GM12878 (cell line): Measurements from ENCODE around the gene ICAM2. TPM values are rescaled to one million over a fixed set of nuclear protein-coding genes. Genes with fewer than 3 reads are reported as not detected.

ENCODE experiments used
- ATAC-seq: fragments of 200-7000 bp; cut with Tn5 transposase; 3 replicates; pipeline ENCODE4 v1.9.1; 2020; ENCODE audit warnings: mild to moderate bottlenecking, moderate library complexity
- BruUV-seq: library from RNA; stranded (reverse); fragments of 400-500 nt; replicated peaks from 2 replicates; lab custom pipeline; 2021; lab: Mats Ljungman, UMichigan
- CTCF ChIA-PET: fragments of 300-600 bp; sonication (Branson Sonifier 250); formaldehyde crosslinking; extraction: SDS; loops from one replicate; lab custom pipeline; 2021; ENCODE audit warnings: inconsistent platforms; lab: Yijun Ruan, JAX
- POLR2A ChIA-PET: fragments of 350-600 bp; formaldehyde crosslinking; extraction: SDS; loops from one replicate; lab custom pipeline; 2021; ENCODE audit warnings: inconsistent platforms; lab: Charles Lee
- RAD21 ChIA-PET: fragments of 300-600 bp; sonication (Branson Sonifier 250); formaldehyde crosslinking; loops from one replicate; lab custom pipeline; 2023; ENCODE audit warnings: antibody characterized with exemption; ENCODE audit not compliant: unreplicated experiment; lab: Charles Lee
- SMC1A ChIA-PET: fragments of 300-600 bp; sonication (Branson Sonifier 250); formaldehyde crosslinking; loops from one replicate; lab custom pipeline; 2023; ENCODE audit not compliant: unreplicated experiment, uncharacterized antibody; lab: Charles Lee
- DNase-seq: peaks from one replicate; pipeline ENCODE4 v3.0.0-alpha.2; 2011; ENCODE audit warnings: low read depth, low spot score
- FAIRE-seq: peaks from 3 replicates; lab custom pipeline; 2011; peaks lifted over from hg19 to GRCh38; lab: Jason Lieb, UNC
- H2AFZ ChIP-seq: 2 replicates; pipeline ENCODE4 v1.6.0; 2011; ENCODE audit warnings: low read depth, low read length, control low read depth; ENCODE audit not compliant: control insufficient read depth
- H3K27ac ChIP-seq: 2 replicates; pipeline ENCODE4 v1.5.1; 2011; ENCODE audit warnings: control low read depth; ENCODE audit not compliant: control insufficient read depth, insufficient read depth
- H3K27me3 ChIP-seq, 2 experiments: replicated peaks in 1 of 2; 2 replicates each; pipeline versions ENCODE4 v1.6.0 to v1.6.1; 2011; ENCODE audit warnings: low read length in 1 of 2; ENCODE audit not compliant: control insufficient read depth in 2 of 2, insufficient read depth in 2 of 2
- H3K36me3 ChIP-seq, 2 experiments: 2 replicates each; pipeline ENCODE4 v1.5.1; 2011; ENCODE audit warnings: low read length in 1 of 2; ENCODE audit not compliant: control insufficient read depth in 2 of 2, insufficient read depth in 2 of 2
- H3K4me1 ChIP-seq: 2 replicates; pipeline ENCODE4 v1.6.1; 2011; ENCODE audit warnings: mild to moderate bottlenecking, low read length, moderate library complexity, mixed read lengths; ENCODE audit not compliant: control insufficient read depth, insufficient read depth
- H3K4me2 ChIP-seq: 2 replicates; pipeline ENCODE4 v1.6.0; 2011; ENCODE audit warnings: control low read depth; ENCODE audit not compliant: control insufficient read depth, insufficient read depth
- H3K4me3 ChIP-seq: fragments of 200-600 bp; sonication (generic); 2 replicates; pipeline ENCODE4 v1.5.1; 2016
- H3K79me2 ChIP-seq: 2 replicates; pipeline ENCODE4 v1.6.0; 2011; ENCODE audit warnings: low read length; ENCODE audit not compliant: control insufficient read depth, insufficient read depth
- H3K9ac ChIP-seq: 2 replicates; pipeline ENCODE4 v1.8.0; 2011; ENCODE audit warnings: low read length, control low read depth, mixed read lengths; ENCODE audit not compliant: control insufficient read depth, insufficient read depth
- H3K9me3 ChIP-seq: replicated peaks from 3 replicates; pipeline ENCODE4 v1.5.1; 2011; ENCODE audit warnings: mild to moderate bottlenecking, low read length; ENCODE audit not compliant: control insufficient read depth, insufficient read depth
- H4K20me1 ChIP-seq: 2 replicates; pipeline ENCODE4 v1.6.0; 2011; ENCODE audit not compliant: control insufficient read depth, insufficient read depth
- EED ChIP-seq: sonication (generic); IDR thresholded peaks from 2 replicates; pipeline ENCODE4 v1.6.1; 2016; ENCODE audit warnings: antibody characterized with exemption, low read depth
- FOS ChIP-seq: IDR thresholded peaks from 3 replicates; pipeline ENCODE4 v1.6.1; 2011; ENCODE audit warnings: borderline replicate concordance; ENCODE audit not compliant: insufficient read length; ENCODE audit errors: extremely low read depth
- FOXM1 ChIP-seq: IDR thresholded peaks from 2 replicates; pipeline ENCODE4 v1.6.1; 2012; ENCODE audit warnings: low read depth, mild to moderate bottlenecking, inconsistent platforms, low read length, moderate library complexity
- HCFC1 ChIP-seq: fragments of 150-350 bp; IDR thresholded peaks from 2 replicates; pipeline ENCODE4 v1.6.1; 2014; ENCODE audit warnings: low read length
- MEF2A ChIP-seq: IDR thresholded peaks from 2 replicates; pipeline ENCODE4 v1.6.1; 2011; ENCODE audit warnings: low read depth, mild to moderate bottlenecking, low read length, moderate library complexity; ENCODE audit not compliant: insufficient read depth
- SIN3A ChIP-seq: IDR thresholded peaks from 2 replicates; pipeline ENCODE4 v1.6.1; 2012; ENCODE audit warnings: low read depth, low read length, improper control_type of control experiment
- SMC3 ChIP-seq: IDR thresholded peaks from 2 replicates; pipeline ENCODE4 v1.6.1; 2011; ENCODE audit warnings: low read length, improper control_type of control experiment, borderline replicate concordance
- ZNF207 ChIP-seq: fragments of 450-650 bp; IDR thresholded peaks from 2 replicates; pipeline ENCODE4 v1.6.1; 2014; ENCODE audit warnings: antibody characterized with exemption, mild to moderate bottlenecking, borderline replicate concordance
- ZNF24 ChIP-seq: fragments of 450-650 bp; IDR thresholded peaks from 2 replicates; pipeline ENCODE4 v1.6.1; 2017; ENCODE audit warnings: antibody characterized with exemption, mild to moderate bottlenecking
- WGBS: methylation state at CpG from one replicate; pipeline ENCODE4 v1.1.6; 2016; ENCODE audit warnings: low lambda C conversion rate; ENCODE audit not compliant: insufficient replicate concordance, insufficient coverage; ENCODE audit errors: missing lambda C conversion rate; 5-methylcytosine and 5-hydroxymethylcytosine counted together
- in situ Hi-C: fragments of 300-500 bp; cut with MboI; formaldehyde crosslinking; loops from 9 replicates; pipeline ENCODE4 v1.14.3; 2018; ENCODE audit warnings: mixed read lengths
- intact Hi-C: fragments of 100-400 bp; cut with micrococcal nuclease; formaldehyde crosslinking; loops from one replicate; pipeline ENCODE4 v1.14.2; 2022; ENCODE audit not compliant: unreplicated experiment
- polyA plus RNA-seq, 11 experiments: library from polyadenylated mRNA; depleted of rRNA in 4 of 11; unstranded in 6 of 11; stranded (reverse) in 5 of 11; fragments of >200 nt; fragmentation: Nextera tagmentation in 4 of 11; fragmentation: Illumina TruSeq in 1 of 11; extraction: Ambion mirVana in 4 of 11; extraction: Trizol in 1 of 11; gene quantifications; 1 replicate in 1 of 11; 2 replicates in 10 of 11; pipeline versions ENCODE4 v1.2.1 to v1.2.3, GENCODE V29; 2011 to 2016; ENCODE audit warnings: inconsistent platforms in 2 of 11, missing spikeins in 2 of 11, low read depth in 1 of 11
- total RNA-seq, 4 experiments: library from RNA; depleted of rRNA in 3 of 4; stranded (reverse); fragments of >200 nt in 3 of 4; fragmentation: Illumina TruSeq in 1 of 4; extraction: Trizol in 1 of 4; gene quantifications; 2 replicates each; pipeline versions ENCODE4 v1.2.1 to v1.2.3, GENCODE V29; 2013 to 2021
- TF ChIP-seq, protein P1 (sequence below), 3 experiments: IDR thresholded peaks in 2 of 3; conservative IDR thresholded peaks in 1 of 3; 2 replicates each; pipeline ENCODE4 v1.5.1; 2011; ENCODE audit warnings: low read depth in 3 of 3, low read length in 3 of 3, mild to moderate bottlenecking in 3 of 3, control low read depth in 2 of 3, moderate library complexity in 2 of 3, inconsistent platforms in 1 of 3, mixed read lengths in 1 of 3; ENCODE audit not compliant: control insufficient read depth in 2 of 3, insufficient read depth in 1 of 3; ENCODE audit errors: extremely low read depth in 1 of 3
- TF ChIP-seq, protein P2 (sequence below): IDR thresholded peaks from 2 replicates; pipeline ENCODE4 v1.6.1; 2012; ENCODE audit warnings: low read depth, low read length, improper control_type of control experiment
- TF ChIP-seq, protein P3 (sequence below): fragments of 450-650 bp; IDR thresholded peaks from 2 replicates; pipeline ENCODE4 v1.6.1; 2018; ENCODE audit warnings: borderline replicate concordance, mild to moderate bottlenecking; ENCODE audit not compliant: partially characterized antibody

The ICAM2 gene
- total and polyA plus RNA-seq, 10 of the 15 experiments (the other 5 are each of a cell fraction or from before 2014, with no cell fraction given), result 23.6 to 108 (median 58.1) TPM

DNA sequence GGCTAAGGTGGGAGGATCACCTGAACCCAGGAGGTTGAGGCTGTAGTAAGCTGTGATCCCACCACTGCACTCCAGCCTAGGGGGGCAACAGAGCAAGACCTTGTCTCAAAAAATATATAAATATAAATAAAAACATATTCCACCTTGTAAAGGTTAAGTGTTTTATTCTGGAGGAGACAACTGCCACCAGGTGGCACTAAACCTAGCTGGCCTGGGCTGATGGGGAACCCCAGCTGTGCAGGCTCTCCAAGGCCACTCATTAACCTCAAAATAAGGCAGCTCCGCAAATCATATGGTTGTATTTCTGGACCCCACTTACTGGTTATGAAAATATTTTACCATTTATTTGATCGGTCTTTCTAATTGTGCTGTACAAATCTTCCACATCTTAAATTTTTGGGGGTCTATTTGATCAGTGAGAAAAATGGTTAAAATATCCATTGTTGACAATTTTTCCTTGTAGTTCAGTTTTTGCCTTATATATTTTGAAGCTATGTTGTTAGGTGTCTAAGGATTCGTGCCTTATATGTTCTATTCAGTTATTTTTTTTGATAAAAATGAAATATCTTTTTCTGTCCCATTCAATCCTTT, 8.5 kb upstream of the ICAM2 start (continued):
- TF ChIP-seq, protein P1, sequence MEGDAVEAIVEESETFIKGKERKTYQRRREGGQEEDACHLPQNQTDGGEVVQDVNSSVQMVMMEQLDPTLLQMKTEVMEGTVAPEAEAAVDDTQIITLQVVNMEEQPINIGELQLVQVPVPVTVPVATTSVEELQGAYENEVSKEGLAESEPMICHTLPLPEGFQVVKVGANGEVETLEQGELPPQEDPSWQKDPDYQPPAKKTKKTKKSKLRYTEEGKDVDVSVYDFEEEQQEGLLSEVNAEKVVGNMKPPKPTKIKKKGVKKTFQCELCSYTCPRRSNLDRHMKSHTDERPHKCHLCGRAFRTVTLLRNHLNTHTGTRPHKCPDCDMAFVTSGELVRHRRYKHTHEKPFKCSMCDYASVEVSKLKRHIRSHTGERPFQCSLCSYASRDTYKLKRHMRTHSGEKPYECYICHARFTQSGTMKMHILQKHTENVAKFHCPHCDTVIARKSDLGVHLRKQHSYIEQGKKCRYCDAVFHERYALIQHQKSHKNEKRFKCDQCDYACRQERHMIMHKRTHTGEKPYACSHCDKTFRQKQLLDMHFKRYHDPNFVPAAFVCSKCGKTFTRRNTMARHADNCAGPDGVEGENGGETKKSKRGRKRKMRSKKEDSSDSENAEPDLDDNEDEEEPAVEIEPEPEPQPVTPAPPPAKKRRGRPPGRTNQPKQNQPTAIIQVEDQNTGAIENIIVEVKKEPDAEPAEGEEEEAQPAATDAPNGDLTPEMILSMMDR (IDR thresholded peaks at IDR 0.05 in 2 of 3, conservative IDR thresholded peaks at IDR 0.05 in 1 of 3; ENCODE audit: control insufficient read depth in 2 of 3, extremely low read depth in 1 of 3, insufficient read depth in 1 of 3, low read depth in 3 of 3, low read length in 3 of 3), result peak; percentile 62 to 75 (median 70)
- TF ChIP-seq FOS (no peak), ZNF207 (no peak), SIN3A (no peak), MEF2A (no peak)
- TF ChIP-seq, protein P2, sequence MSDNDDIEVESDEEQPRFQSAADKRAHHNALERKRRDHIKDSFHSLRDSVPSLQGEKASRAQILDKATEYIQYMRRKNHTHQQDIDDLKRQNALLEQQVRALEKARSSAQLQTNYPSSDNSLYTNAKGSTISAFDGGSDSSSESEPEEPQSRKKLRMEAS, result no peak
- TF ChIP-seq, all 136 proteins: peak for 8

DNA sequence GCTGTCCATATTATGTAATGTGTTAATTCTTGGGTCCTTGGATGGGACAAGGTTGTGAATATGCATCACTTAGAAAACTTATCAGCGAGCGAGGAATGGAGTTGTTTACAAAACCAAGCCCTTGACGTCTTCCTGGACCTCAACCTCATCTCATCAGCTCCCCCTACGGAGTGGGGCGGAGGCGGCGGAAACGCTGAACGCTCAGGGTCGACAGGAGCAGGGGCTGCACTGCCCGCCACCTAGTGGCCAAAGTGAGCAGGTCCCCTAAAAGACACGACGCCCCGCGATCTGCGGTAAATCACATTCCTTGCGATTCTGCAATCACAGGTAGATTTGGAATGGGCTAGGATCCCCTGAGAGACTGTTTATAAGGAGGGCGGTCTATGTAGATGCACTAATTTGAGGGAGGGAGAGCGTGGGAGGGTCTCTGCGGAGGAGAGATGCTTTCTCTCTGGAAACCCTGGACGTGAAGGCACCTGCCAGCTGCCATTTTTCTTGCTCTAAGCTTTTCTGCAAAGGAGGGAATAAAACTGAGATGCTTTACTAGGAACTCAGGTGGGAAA, 5.4 kb upstream of the ICAM2 start:
- ChIA-PET SMC1A (interaction anchor here (0.6 to 15.0 kb wide), 23 partner anchors 9 to 1861 kb away, joined by 3 to 570 read pairs (median 5); partner anchors contain the start of genes ERN1, GH1 and POLG2), POLR2A (interaction anchor here (0.6 to 5.7 kb wide), 4 partner anchors 10 to 110 kb away, joined by 4 to 86 read pairs (median 4); partner anchors contain the start of genes CD79B and ERN1), CTCF (interaction anchor here (0.6 to 13.0 kb wide), 43 partner anchors 8 to 295 kb away, joined by 3 to 915 read pairs (median 6); partner anchors contain the start of genes CD79B, CSHL1, ERN1 and GH1), RAD21 (interaction anchor here (0.7 to 8.3 kb wide), 17 partner anchors 10 to 122 kb away, joined by 3 to 507 read pairs (median 6); partner anchors contain the start of genes CD79B, CSHL1, ERN1 and GH1)
- H3K4me3 ChIP-seq, result no peak overlapping the region; the same call in 1 of the 2 replicates
- no peaks in the 10 kb centered on the region for H3K36me3 ChIP-seq
- H3K27me3 ChIP-seq, result no peaks in the 10 kb centered on the region
- in situ Hi-C loops, result loop anchor here (5.0 to 25.0 kb wide), 2 partner anchors 106 to 261 kb away; partner anchors contain the start of gene ERN1
- peak; percentile 90 for ATAC-seq
- intact Hi-C loops, result loop anchor here (1.0 to 5.0 kb wide), 2 partner anchors 107 to 256 kb away; no protein-coding TSS in a partner anchor
- peak overlapping the region; percentile 56; the same call in 1 of the 2 replicates for H3K4me2 ChIP-seq
- 2% methylated on average over 21 of the region's 21 CpGs for WGBS
- 0 out of 2 replicates have a peak overlapping the region, but pooled peaks have one; percentile 7 for H3K27ac ChIP-seq
- FAIRE-seq, result no peak
- peak; percentile 55 for DNase-seq
- H4K20me1 ChIP-seq, result no peaks in the 10 kb centered on the region
- peak overlapping the region; percentile 93 for H2AFZ ChIP-seq
- no peaks in the 10 kb centered on the region for H3K9me3 ChIP-seq
- H3K9ac ChIP-seq, result no peak overlapping the region
- H3K79me2 ChIP-seq, result no peaks in the 10 kb centered on the region
- peaks cover 11% of the 10 kb centered on the region for H3K4me1 ChIP-seq
- no TSS peak for BruUV-seq
- peak; percentile 94 for TF ChIP-seq FOXM1
- TF ChIP-seq, protein P3, sequence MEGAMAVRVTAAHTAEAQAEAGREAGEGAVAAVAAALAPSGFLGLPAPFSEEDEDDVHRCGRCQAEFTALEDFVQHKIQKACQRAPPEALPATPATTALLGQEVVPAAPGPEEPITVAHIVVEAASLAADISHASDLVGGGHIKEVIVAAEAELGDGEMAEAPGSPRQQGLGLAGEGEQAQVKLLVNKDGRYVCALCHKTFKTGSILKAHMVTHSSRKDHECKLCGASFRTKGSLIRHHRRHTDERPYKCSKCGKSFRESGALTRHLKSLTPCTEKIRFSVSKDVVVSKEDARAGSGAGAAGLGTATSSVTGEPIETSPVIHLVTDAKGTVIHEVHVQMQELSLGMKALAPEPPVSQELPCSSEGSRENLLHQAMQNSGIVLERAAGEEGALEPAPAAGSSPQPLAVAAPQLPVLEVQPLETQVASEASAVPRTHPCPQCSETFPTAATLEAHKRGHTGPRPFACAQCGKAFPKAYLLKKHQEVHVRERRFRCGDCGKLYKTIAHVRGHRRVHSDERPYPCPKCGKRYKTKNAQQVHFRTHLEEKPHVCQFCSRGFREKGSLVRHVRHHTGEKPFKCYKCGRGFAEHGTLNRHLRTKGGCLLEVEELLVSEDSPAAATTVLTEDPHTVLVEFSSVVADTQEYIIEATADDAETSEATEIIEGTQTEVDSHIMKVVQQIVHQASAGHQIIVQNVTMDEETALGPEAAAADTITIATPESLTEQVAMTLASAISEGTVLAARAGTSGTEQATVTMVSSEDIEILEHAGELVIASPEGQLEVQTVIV, result no peak
- TF ChIP-seq, protein P1 (IDR thresholded peaks at IDR 0.05 in 2 of 3, conservative IDR thresholded peaks at IDR 0.05 in 1 of 3; ENCODE audit: control insufficient read depth in 2 of 3, extremely low read depth in 1 of 3, insufficient read depth in 1 of 3, low read depth in 3 of 3, low read length in 3 of 3), result peak; percentile 94 to 100 (median 97)
- TF ChIP-seq EED, result peak; percentile 50; the same call in 1 of the 2 replicates
- TF ChIP-seq SMC3, result peak; percentile 89
- TF ChIP-seq HCFC1, result no peak
- TF ChIP-seq ZNF24, result 0 out of 2 replicates have a peak, but pooled peaks have one; percentile 26
